ENCODE data around the gene CHAC1.

DNA sequence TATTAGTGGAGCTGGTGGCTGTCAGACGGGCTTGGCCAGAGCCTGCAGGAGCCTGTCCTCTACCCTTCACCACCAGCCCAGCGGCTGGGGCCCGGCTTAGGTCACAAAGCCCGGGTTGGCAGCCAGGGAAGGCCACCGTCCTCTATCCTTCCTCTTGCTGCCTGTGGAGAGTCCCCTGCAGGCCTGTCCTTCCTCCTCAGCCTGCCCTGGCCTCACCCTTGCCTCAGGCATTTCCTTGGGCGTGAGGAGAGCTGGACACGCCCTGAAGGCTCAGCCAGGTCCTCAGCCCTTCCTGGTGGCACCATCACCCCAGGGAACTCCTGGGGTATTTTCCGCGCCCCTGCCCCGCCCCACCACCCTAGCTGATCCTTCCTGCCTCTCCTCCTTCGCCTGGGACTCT, 7.7 kb downstream of the CHAC1 start:
- TF ChIP-seq, protein P1, sequence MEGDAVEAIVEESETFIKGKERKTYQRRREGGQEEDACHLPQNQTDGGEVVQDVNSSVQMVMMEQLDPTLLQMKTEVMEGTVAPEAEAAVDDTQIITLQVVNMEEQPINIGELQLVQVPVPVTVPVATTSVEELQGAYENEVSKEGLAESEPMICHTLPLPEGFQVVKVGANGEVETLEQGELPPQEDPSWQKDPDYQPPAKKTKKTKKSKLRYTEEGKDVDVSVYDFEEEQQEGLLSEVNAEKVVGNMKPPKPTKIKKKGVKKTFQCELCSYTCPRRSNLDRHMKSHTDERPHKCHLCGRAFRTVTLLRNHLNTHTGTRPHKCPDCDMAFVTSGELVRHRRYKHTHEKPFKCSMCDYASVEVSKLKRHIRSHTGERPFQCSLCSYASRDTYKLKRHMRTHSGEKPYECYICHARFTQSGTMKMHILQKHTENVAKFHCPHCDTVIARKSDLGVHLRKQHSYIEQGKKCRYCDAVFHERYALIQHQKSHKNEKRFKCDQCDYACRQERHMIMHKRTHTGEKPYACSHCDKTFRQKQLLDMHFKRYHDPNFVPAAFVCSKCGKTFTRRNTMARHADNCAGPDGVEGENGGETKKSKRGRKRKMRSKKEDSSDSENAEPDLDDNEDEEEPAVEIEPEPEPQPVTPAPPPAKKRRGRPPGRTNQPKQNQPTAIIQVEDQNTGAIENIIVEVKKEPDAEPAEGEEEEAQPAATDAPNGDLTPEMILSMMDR (IDR thresholded peaks at IDR 0.05): no peak
- no peak for TF ChIP-seq POLR2A (IDR thresholded peaks at IDR 0.05)
- no peak for TF ChIP-seq POLR2AphosphoS5 (IDR thresholded peaks at IDR 0.05)

All from breast epithelium (tissue), 3 donors.